Measurements from ENCODE around the gene ALOX15B.
A peak's percentile ranks its signal among the peaks of the same experiment; 100 is the strongest.

Gene ALOX15B

GRCh38 chr17:8038954-8039610, at the start of gene ALOX15B:
TSS of gene ALOX15B (plus strand) at chr17:8039059. CDS start at chr17:8039156, 97 bp downstream.
- no peak for DNase-seq (ENCODE audit: low spot score)

- peak; percentile 94 for DNase-seq (ENCODE audit: low spot score)
Measured at GRCh38 chr17:7989781-7990655, 48.8 kb upstream of the ALOX15B start.

GRCh38 chr17:7992516-7992915, 46.3 kb upstream of the ALOX15B start:
- DNase-seq (ENCODE audit: low spot score): no peak

- DNase-seq (ENCODE audit: low spot score): no peak
Measured at GRCh38 chr17:7992924-7993323, 45.9 kb upstream of the ALOX15B start.

- DNase-seq (ENCODE audit: low spot score): no peak
Measured at GRCh38 chr17:7993972-7994589, 44.8 kb upstream of the ALOX15B start.

GRCh38 chr17:7995724-7996123, 43.1 kb upstream of the ALOX15B start:
- no peak for DNase-seq (ENCODE audit: low spot score)

GRCh38 chr17:7997186-7997585, 41.7 kb upstream of the ALOX15B start:
- peak; percentile 33 for DNase-seq (ENCODE audit: low spot score)

- no peak for DNase-seq (ENCODE audit: low spot score)
Measured at GRCh38 chr17:8001976-8002720, 36.7 kb upstream of the ALOX15B start, which contains the start of gene GUCY2D. TSS of gene GUCY2D (plus strand) at chr17:8002615. CDS start at chr17:8003048, 433 bp downstream.

- no peak for DNase-seq (ENCODE audit: low spot score)
Measured at GRCh38 chr17:8002721-8003593, 35.9 kb upstream of the ALOX15B start.

GRCh38 chr17:8003594-8004181, 35.2 kb upstream of the ALOX15B start:
- no peak for DNase-seq (ENCODE audit: low spot score)

GRCh38 chr17:8004899-8005298, 34.0 kb upstream of the ALOX15B start:
- DNase-seq (ENCODE audit: low spot score): no peak

GRCh38 chr17:8005357-8005756, 33.5 kb upstream of the ALOX15B start:
- DNase-seq (ENCODE audit: low spot score): no peak

- no peak for DNase-seq (ENCODE audit: low spot score)
Measured at GRCh38 chr17:8005967-8006730, 32.7 kb upstream of the ALOX15B start.

GRCh38 chr17:8006836-8007680, 31.8 kb upstream of the ALOX15B start:
- DNase-seq (ENCODE audit: low spot score): no peak

GRCh38 chr17:8007836-8008235, 31.0 kb upstream of the ALOX15B start:
- DNase-seq (ENCODE audit: low spot score): no peak

GRCh38 chr17:8012045-8012580, 26.7 kb upstream of the ALOX15B start:
- no peak for DNase-seq (ENCODE audit: low spot score)

GRCh38 chr17:8012996-8013640, 25.7 kb upstream of the ALOX15B start:
- no peak for DNase-seq (ENCODE audit: low spot score)
